ENCODE data around the gene DIAPH2. TPM values are rescaled to one million over a fixed set of nuclear protein-coding genes. Genes with fewer than 3 reads are reported as not detected.
"Not testable (repeated sequence)": the region's sequence is repeated elsewhere in the genome, so short reads cannot be mapped to it uniquely, and the experiment has no call there.

The DIAPH2 gene
- total and polyA plus RNA-seq, 7 donors = 2.6 to 19.2 (median 11.5) TPM

GRCh38 chrX:96729868-96730643 lies 45.4 kb downstream of the DIAPH2 start:
- no peaks in the 10 kb centered on the region for H3K9me3 ChIP-seq
- TF ChIP-seq CTCF (IDR thresholded peaks at IDR 0.05) = no peak
- intact Hi-C loops (cut with DNase I) = no loop called here
- H3K4me3 ChIP-seq = no peak overlapping the region
- H3K27me3 ChIP-seq (ENCODE audit: insufficient read depth in 3 of 3, low read length in 2 of 3) = peaks cover 0 to 3% (median 0%) of the 10 kb centered on the region in 3 donors
- no peak for DNase-seq
- ATAC-seq = no peak
- WGBS, 3 donors = 54 to 95% (median 71%) methylated on average over 2 of the region's 2 CpGs
- no peak overlapping the region for H3K27ac ChIP-seq
- H3K36me3 ChIP-seq (ENCODE audit: insufficient read depth in 1 of 2, low read depth in 1 of 2) = no peaks in the 10 kb centered on the region
- peaks cover 16% of the 10 kb centered on the region for H3K4me1 ChIP-seq

- DNase-seq; H3K27ac ChIP-seq; ATAC-seq; H3K27me3 ChIP-seq (ENCODE audit: insufficient read depth in 3 of 3, low read length in 2 of 3); intact Hi-C loops (cut with DNase I); H3K4me3 ChIP-seq; H3K36me3 ChIP-seq (ENCODE audit: insufficient read depth in 1 of 2, low read depth in 1 of 2); H3K9me3 ChIP-seq: not testable (repeated sequence)
- WGBS, 3 donors = 82 to 90% (median 86%) methylated on average over 3 of the region's 3 CpGs
- peaks cover 11% of the 10 kb centered on the region for H3K4me1 ChIP-seq
These were observed 46.4 kb downstream of the DIAPH2 start for GRCh38 chrX:96731000-96731399.

GRCh38 chrX:96743367-96744073 lies 58.9 kb downstream of the DIAPH2 start:
- no peaks in the 10 kb centered on the region for H3K27me3 ChIP-seq (ENCODE audit: insufficient read depth in 3 of 3, low read length in 2 of 3)
- no peaks in the 10 kb centered on the region for H3K4me1 ChIP-seq
- no peaks in the 10 kb centered on the region for H3K9me3 ChIP-seq
- H3K36me3 ChIP-seq (ENCODE audit: insufficient read depth in 1 of 2, low read depth in 1 of 2) = no peaks in the 10 kb centered on the region
- ATAC-seq = no peak
- DNase-seq = no peak
- H3K4me3 ChIP-seq = no peak overlapping the region
- intact Hi-C loops (cut with DNase I) = no loop called here
- no peak overlapping the region for H3K27ac ChIP-seq
- WGBS, 3 donors = 61 to 98% (median 94%) methylated on average over 1 of the region's 1 CpG
- no peak for TF ChIP-seq CTCF (IDR thresholded peaks at IDR 0.05)

- Histone ChIP-seq H3K27ac (no peak overlapping the region), H3K4me1 (no peaks in the 10 kb centered on the region), H3K9me3 (no peaks in the 10 kb centered on the region), H3K27me3 (ENCODE audit: insufficient read depth in 3 of 3, low read length in 2 of 3) (no peaks in the 10 kb centered on the region), H3K4me3 (no peak overlapping the region), H3K36me3 (ENCODE audit: insufficient read depth in 1 of 2, low read depth in 1 of 2) (no peaks in the 10 kb centered on the region)
- WGBS, 3 donors = 63 to 90% (median 80%) methylated on average over 5 of the region's 5 CpGs
- TF ChIP-seq CTCF (IDR thresholded peaks at IDR 0.05) = no peak
- DNase-seq (no peak), ATAC-seq (no peak)
- intact Hi-C loops (cut with DNase I) = no loop called here
These were observed 68.1 kb downstream of the DIAPH2 start for GRCh38 chrX:96752781-96753180.

GRCh38 chrX:96753230-96753629 lies 68.6 kb downstream of the DIAPH2 start:
- intact Hi-C loops (cut with DNase I) = no loop called here
- Histone ChIP-seq H3K4me1 (no peaks in the 10 kb centered on the region), H3K4me3 (no peak overlapping the region), H3K27me3 (ENCODE audit: insufficient read depth in 3 of 3, low read length in 2 of 3) (no peaks in the 10 kb centered on the region), H3K27ac (no peak overlapping the region), H3K9me3 (no peaks in the 10 kb centered on the region), H3K36me3 (ENCODE audit: insufficient read depth in 1 of 2, low read depth in 1 of 2) (no peaks in the 10 kb centered on the region)
- TF ChIP-seq CTCF (IDR thresholded peaks at IDR 0.05) = no peak
- no peak for ATAC-seq
- WGBS, 3 donors = 70 to 96% (median 96%) methylated on average over 1 of the region's 1 CpG
- DNase-seq = no peak

Measured in psoas muscle (tissue), 8 donors.